ENCODE measurements around the gene NYNRIN. TPM values are rescaled to one million over a fixed set of nuclear protein-coding genes. Genes with fewer than 3 reads are reported as not detected.
"Not testable (repeated sequence)": the region's sequence is repeated elsewhere in the genome, so short reads cannot be mapped to it uniquely, and the experiment has no call there.

The NYNRIN gene
- total RNA-seq, 1 donor from 2014 or later = 0.05 TPM

- no peak for DNase-seq (ENCODE audit: low read depth)
Observed at GRCh38 chr14:24369907-24370687, 28.7 kb upstream of the NYNRIN start.

GRCh38 chr14:24370748-24371147 is 28.1 kb upstream of the NYNRIN start:
- DNase-seq (ENCODE audit: low read depth) = no peak

GRCh38 chr14:24371605-24372004 is 27.2 kb upstream of the NYNRIN start:
- not testable (repeated sequence) for DNase-seq (ENCODE audit: low read depth)

GRCh38 chr14:24372701-24373416 is 25.9 kb upstream of the NYNRIN start:
- DNase-seq (ENCODE audit: low read depth) = no peak

GRCh38 chr14:24376448-24377070 is 22.2 kb upstream of the NYNRIN start:
- DNase-seq (ENCODE audit: low read depth) = no peak

DNA sequence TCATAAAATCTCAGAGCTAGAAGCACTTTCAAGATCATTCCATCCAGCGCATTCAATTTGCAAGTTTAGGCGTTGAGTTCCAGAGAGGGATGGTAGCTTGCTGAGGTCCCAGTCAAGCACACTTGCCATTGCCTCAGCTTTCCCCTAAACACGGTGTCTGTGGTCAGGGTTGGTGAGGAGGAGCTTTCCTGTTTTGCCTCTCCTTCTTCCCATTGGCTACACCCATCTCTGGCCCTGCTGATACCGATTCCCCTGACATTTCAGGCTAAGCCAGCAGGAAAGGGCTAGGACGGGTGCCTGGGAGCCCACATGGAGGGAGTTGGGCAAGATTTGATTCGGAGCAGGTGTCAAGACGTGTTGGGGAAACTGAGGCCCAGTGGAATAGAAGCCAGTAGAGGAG is 21.7 kb upstream of the NYNRIN start:
- no peak for DNase-seq (ENCODE audit: low read depth)

DNA sequence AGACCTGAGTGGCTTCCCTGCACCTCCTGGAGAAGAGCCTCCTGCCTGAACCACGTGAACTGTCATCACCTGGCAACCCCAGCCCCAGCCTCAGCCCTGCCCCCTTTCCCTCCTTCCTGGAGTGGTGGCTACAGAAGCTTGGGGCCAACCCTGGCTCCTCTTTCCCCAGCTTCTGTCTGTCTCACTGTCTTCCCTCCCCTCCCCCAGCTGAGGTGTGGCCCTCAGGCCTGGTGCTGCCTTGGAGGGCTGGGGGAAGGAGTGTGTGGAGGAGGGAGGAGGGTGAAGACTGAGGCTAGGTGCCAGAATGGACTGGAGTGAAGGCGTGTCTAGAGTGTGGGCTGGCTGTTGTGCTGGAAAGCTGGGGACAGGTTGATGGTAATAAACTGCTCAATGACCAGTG is 21.1 kb upstream of the NYNRIN start:
- DNase-seq (ENCODE audit: low read depth) = no peak

DNA sequence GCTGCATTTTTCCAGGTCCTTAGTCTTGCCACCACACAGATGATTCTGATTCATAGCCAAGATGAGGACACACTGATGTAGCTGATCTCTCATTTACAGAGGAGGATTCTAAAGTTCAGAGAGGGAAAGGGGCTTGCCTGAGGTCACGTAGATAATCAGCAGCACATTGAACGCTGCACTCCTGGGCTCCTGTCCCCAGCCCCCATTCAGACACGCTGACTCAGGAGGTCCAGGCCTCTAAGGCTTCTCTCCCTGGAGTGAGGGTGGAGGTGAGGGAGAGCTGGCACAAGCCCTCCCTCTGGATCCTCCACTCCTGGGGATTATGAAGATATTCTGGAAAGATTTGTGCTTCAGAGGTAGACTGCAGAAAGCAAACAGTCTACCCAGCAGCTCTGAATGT is 20.5 kb upstream of the NYNRIN start:
- no peak for DNase-seq (ENCODE audit: low read depth)

- DNase-seq (ENCODE audit: low read depth) = no peak
Observed at GRCh38 chr14:24378981-24379906, 19.6 kb upstream of the NYNRIN start.

- no peak for DNase-seq (ENCODE audit: low read depth)
Observed at GRCh38 chr14:24379907-24380730, 18.7 kb upstream of the NYNRIN start.

DNA sequence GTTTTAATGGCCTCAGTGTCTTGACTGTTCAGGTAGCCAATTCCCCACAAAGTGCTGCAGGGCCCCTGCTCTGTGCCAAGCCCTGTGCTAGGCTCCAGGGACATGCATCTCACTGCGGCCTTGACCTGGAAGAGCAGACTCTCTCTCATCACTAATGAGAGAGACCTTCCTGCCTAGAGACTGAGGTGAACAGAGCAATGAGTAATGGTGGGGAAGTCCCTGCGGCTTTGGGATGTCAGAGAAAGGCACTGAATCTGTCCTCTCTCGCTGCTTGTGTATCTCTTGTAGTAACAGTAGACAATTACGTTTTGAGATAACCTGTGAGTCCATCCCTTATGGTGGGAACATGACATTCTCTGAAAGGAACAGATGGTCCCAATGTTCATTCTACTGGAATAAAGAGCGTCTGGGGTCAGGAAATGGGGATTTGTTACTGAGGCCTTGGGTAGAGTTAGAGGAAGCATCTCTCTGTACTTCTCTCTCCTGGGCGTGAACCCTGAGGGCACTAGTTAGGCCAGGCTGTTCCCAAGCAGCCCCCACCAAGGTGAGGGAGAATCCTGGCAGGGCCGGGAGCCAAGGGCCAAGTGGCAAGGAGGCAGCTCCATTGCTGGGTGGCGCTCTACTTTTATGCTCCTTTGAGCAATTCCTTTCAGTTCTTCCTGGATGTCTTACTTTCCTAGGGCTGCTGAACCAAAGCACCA is 17.3 kb upstream of the NYNRIN start:
- DNase-seq (ENCODE audit: low read depth) = no peak

DNA sequence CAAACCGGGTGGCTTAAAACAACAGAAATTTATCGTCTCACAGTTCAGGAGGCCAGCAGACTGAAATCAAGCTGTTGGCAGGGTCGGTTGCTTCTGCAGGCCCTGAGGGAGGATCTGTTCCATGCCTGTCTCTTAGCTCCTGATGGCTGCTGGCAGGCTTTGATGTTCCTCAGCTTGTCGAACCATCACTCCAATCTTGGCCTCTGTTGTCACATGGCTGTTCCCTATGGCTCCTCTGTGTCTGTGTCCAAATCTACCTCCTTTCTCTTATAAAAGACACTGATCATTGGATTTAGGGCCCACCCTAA is 16.8 kb upstream of the NYNRIN start:
- no peak for DNase-seq (ENCODE audit: low read depth)

DNA sequence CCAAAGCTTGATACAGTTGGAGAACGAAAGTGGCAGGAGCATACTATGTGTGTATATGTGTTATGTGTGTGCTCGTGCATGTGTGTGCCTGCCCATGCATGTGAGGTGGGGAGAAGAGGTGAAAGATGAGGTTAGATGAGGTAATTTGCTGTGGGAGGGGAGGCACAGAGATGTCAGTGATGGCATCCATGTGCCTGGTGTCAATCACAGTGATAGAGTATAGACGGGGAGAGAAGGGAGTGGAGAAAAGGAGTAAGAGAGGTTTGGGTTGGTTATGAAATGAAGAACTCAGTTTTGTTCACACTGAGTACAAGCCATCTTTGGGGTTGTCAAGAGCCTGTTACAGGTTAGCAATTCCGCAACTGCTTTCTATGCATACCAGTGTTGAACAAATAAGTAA is 14.6 kb upstream of the NYNRIN start:
- no peak for DNase-seq (ENCODE audit: low read depth)

DNA sequence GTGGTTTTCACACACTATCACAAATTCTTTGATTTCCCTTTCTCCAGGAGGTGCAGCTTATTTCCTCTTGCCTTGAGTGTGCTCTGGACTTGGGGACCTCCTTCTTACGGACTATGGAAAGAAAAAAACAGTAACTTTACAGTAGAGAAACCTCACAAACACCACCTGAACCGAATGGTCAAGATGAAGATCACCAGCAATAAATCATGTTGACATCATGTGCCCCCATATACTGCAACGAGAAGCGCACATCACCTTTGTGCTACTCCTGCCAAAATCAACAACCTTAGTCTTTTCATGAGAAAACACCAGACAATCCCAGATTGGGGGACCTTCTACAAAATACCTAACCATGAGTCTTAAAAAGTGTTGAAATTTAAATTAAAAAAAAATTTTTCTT is 13.3 kb upstream of the NYNRIN start:
- no peak for DNase-seq (ENCODE audit: low read depth)

- DNase-seq (ENCODE audit: low read depth) = no peak
Observed at GRCh38 chr14:24387009-24387345, 11.8 kb upstream of the NYNRIN start.

DNA sequence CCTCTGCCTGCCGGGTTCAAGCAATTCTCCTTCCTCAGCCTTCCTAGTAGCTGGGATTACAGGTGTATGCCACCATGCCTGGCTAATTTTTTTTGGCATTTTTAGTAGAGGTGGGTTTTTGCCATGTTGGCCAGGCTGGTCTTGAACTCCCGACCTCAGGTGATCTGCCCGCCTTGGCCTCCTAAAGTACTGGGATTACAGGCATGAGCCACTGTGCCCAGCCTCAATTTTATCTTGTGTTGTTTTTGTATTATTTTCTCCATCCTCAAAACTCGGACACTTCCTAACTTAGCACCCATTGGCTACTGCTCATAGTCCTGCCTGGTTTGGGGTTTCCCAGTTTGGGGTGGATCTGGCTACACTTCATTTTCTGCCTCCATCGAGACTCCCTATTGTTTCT is 11.2 kb upstream of the NYNRIN start:
- DNase-seq (ENCODE audit: low read depth) = not testable (repeated sequence)

- DNase-seq (ENCODE audit: low read depth) = no peak
Observed at GRCh38 chr14:24388474-24389179, 10.2 kb upstream of the NYNRIN start.

DNA sequence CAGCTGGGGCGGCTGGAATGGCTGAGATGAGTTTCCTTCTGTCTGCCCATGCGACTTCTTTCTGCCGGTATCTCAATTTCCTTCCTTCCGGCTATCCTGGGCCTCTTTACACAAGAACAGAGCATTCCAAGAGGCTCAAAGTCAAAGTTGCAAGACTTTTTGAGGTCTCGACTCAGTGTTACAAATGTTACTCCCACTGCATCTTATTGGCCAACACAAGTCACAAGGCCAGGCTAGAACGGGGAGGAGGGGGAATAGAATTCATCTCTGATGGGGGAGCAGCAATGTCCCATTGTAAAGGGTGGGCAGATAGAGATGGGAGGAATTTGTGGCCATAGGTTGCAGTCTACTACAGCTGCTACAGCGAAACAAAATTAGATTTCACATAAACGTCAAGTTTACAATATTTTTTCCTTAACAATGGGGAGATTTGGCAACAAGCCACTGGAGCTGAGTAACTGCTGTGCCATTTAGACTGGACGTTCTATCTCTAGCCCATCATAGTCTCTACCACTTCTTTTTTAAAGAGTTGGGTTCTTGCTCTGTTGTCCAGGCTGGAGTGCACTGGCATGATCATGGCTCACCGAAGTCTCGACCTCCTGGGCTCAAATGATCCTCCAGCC is 9.5 kb upstream of the NYNRIN start:
- no peak for DNase-seq (ENCODE audit: low read depth)

Measured in myocyte (in vitro differentiated cells).